SK-N-SH (cell line): ENCODE results near the gene ABLIM1. TPM values are rescaled to one million over a fixed set of nuclear protein-coding genes. Genes with fewer than 3 reads are reported as not detected.

Experiments
- CTCF ChIA-PET: fragments of 300-600, 350-600 bp; formaldehyde crosslinking; extraction: SDS; loops from one replicate; lab custom pipeline; 2021; lab: Yijun Ruan, JAX
- POLR2A ChIA-PET: fragments of 350-600 bp; sonication (Branson Sonifier 250); formaldehyde crosslinking; extraction: SDS; loops from one replicate; lab custom pipeline; 2020; ENCODE audit warnings: antibody characterized with exemption, inconsistent platforms; lab: Yijun Ruan, JAX
- DNase-seq: peaks from one replicate; pipeline ENCODE4 v3.0.0; 2012
- H2AFZ ChIP-seq: fragments of 200-600 bp; sonication (generic); 2 replicates; pipeline ENCODE4 v1.8.1; 2016; ENCODE audit warnings: antibody characterized with exemption, mild to moderate bottlenecking, low read depth
- H3F3A ChIP-seq: fragments of 200-600 bp; sonication (generic); replicated peaks from 2 replicates; pipeline ENCODE3; 2016; ENCODE audit warnings: antibody characterized with exemption, mild to moderate bottlenecking; ENCODE audit not compliant: insufficient read depth
- H3K27ac ChIP-seq, 2 experiments: fragments of 200-500 bp in 1 of 2; fragments of 200-600 bp in 1 of 2; sonication (Bioruptor generic) in 1 of 2; sonication (generic), shearing (Covaris generic) in 1 of 2; 2 replicates each; pipeline versions ENCODE4 v1.5.1 to v1.6.1; 2014 to 2016; ENCODE audit warnings: low read depth in 2 of 2, inconsistent platforms in 1 of 2, low read length in 1 of 2, mild to moderate bottlenecking in 1 of 2, mixed read lengths in 1 of 2
- H3K27me3 ChIP-seq: fragments of 200-600 bp; sonication (generic), shearing (Covaris generic); 2 replicates; pipeline ENCODE4 v1.6.1; 2016; ENCODE audit warnings: mixed run types; ENCODE audit not compliant: insufficient read depth
- H3K36me3 ChIP-seq, 2 experiments: fragments of 200-500 bp in 1 of 2; fragments of 200-600 bp in 1 of 2; sonication (Bioruptor generic) in 1 of 2; sonication (generic) in 1 of 2; replicated peaks in 1 of 2; 2 replicates each; pipeline versions ENCODE3 to v1.5.1; 2014 to 2016; ENCODE audit warnings: low read length in 1 of 2, mild to moderate bottlenecking in 1 of 2; ENCODE audit not compliant: insufficient read depth in 2 of 2, control insufficient read depth in 1 of 2
- H3K4me1 ChIP-seq, 2 experiments: fragments of 200-500 bp in 1 of 2; fragments of 200-600 bp in 1 of 2; sonication (Bioruptor generic) in 1 of 2; sonication (generic), shearing (Covaris generic) in 1 of 2; 2 replicates each; pipeline versions ENCODE4 v1.5.1 to v1.6.1; 2014 to 2016; ENCODE audit warnings: low read depth in 1 of 2, low read length in 1 of 2, mixed run types in 1 of 2; ENCODE audit not compliant: insufficient read depth in 2 of 2, control insufficient read depth in 1 of 2
- H3K4me2 ChIP-seq: fragments of 200-600 bp; sonication (generic), shearing (Covaris generic); 2 replicates; pipeline ENCODE4 v1.6.1; 2017; ENCODE audit warnings: mixed run types
- H3K4me3 ChIP-seq, 2 experiments: fragments of 200-500 bp in 1 of 2; fragments of 200-600 bp in 1 of 2; sonication (Bioruptor generic) in 1 of 2; sonication (generic), shearing (Covaris generic) in 1 of 2; 2 replicates each; pipeline versions ENCODE4 v1.5.1 to v1.8.1; 2014 to 2016; ENCODE audit warnings: low read depth in 2 of 2, inconsistent platforms in 1 of 2, low read length in 1 of 2, mild to moderate bottlenecking in 1 of 2, mixed read lengths in 1 of 2, moderate library complexity in 1 of 2
- H3K79me2 ChIP-seq: fragments of 200-600 bp; sonication (generic); 2 replicates; pipeline ENCODE4 v1.8.1; 2017; ENCODE audit warnings: mild to moderate bottlenecking; ENCODE audit not compliant: insufficient read depth
- H3K9ac ChIP-seq: fragments of 200-600 bp; sonication (generic); 2 replicates; pipeline ENCODE4 v1.6.1; 2017; ENCODE audit warnings: mixed run types
- H3K9me2 ChIP-seq: fragments of 200-600 bp; sonication (generic); 2 replicates; pipeline ENCODE4 v1.6.1; 2017; ENCODE audit warnings: mixed run types
- H3K9me3 ChIP-seq: fragments of 200-600 bp; sonication (generic); 2 replicates; pipeline ENCODE4 v1.6.1; 2017; ENCODE audit warnings: mixed run types, mild to moderate bottlenecking, moderate library complexity
- H4K20me1 ChIP-seq: fragments of 200-600 bp; sonication (generic); 2 replicates; pipeline ENCODE4 v1.6.1; 2017; ENCODE audit warnings: mild to moderate bottlenecking, mixed run types; ENCODE audit not compliant: insufficient read depth
- ELF1 ChIP-seq: IDR thresholded peaks from 2 replicates; pipeline ENCODE4 v1.4.0; 2012
- EP300 ChIP-seq, 2 experiments: IDR thresholded peaks; 2 replicates each; pipeline versions ENCODE4 v1.4.0 to v1.6.1; 2012; ENCODE audit warnings: borderline replicate concordance in 1 of 2, low read depth in 1 of 2, low read length in 1 of 2
- FOSL2 ChIP-seq: IDR thresholded peaks from 2 replicates; pipeline ENCODE4 v1.4.0; 2012; ENCODE audit warnings: low read depth, mild to moderate bottlenecking, moderate library complexity, borderline replicate concordance
- FOXM1 ChIP-seq: IDR thresholded peaks from 2 replicates; pipeline ENCODE4 v1.4.0; 2012; ENCODE audit warnings: low read depth, mild to moderate bottlenecking
- GATA2 ChIP-seq: sonication (generic); formaldehyde crosslinking; IDR thresholded peaks from 2 replicates; pipeline ENCODE4 v1.5.0; 2020; ENCODE audit warnings: mild to moderate bottlenecking, missing genetic modification reagents
- POLR2AphosphoS5 ChIP-seq: IDR thresholded peaks from 2 replicates; pipeline ENCODE4 v1.6.1; 2012; ENCODE audit warnings: low read depth, low read length
- RCOR1 ChIP-seq: fragments of 150-350 bp; IDR thresholded peaks from 2 replicates; pipeline ENCODE4 v1.6.1; 2017; ENCODE audit warnings: antibody characterized with exemption, low read length
- RFX5 ChIP-seq: IDR thresholded peaks from 2 replicates; pipeline ENCODE4 v1.6.1; 2012; ENCODE audit warnings: mild to moderate bottlenecking, improper control_type of control experiment, low read length
- SMC3 ChIP-seq: IDR thresholded peaks from 2 replicates; pipeline ENCODE4 v1.6.1; 2012; ENCODE audit warnings: low read depth, low read length, improper control_type of control experiment
- TAF1 ChIP-seq: IDR thresholded peaks from 2 replicates; pipeline ENCODE4 v1.6.1; 2012; ENCODE audit warnings: low read depth, mild to moderate bottlenecking, low read length, moderate library complexity, borderline replicate concordance
- TCF12 ChIP-seq: IDR thresholded peaks from 2 replicates; pipeline ENCODE4 v1.4.0; 2012
- WGBS: methylation state at CpG from one replicate; pipeline ENCODE4 v1.1.6; 2017; ENCODE audit warnings: low lambda C conversion rate; 5-methylcytosine and 5-hydroxymethylcytosine counted together
- polyA plus RNA-seq, 3 experiments: library from polyadenylated mRNA; depleted of rRNA; stranded (reverse); fragments of >200 nt; gene quantifications; 2 replicates each; pipeline ENCODE4 v1.2.3, GENCODE V29; 2012
- TF ChIP-seq, protein P1 (sequence below): fragments of 150-350 bp; IDR thresholded peaks from 2 replicates; pipeline ENCODE4 v1.6.1; 2016; ENCODE audit warnings: mild to moderate bottlenecking, low read depth, low read length
- TF ChIP-seq, protein P2 (sequence below): IDR thresholded peaks from 2 replicates; pipeline ENCODE4; 2012
- TF ChIP-seq, protein P3 (sequence below): IDR thresholded peaks from 2 replicates; pipeline ENCODE4 v1.4.0; 2012; ENCODE audit warnings: low read depth
- TF ChIP-seq, protein P4 (sequence below): fragments of 200-600 bp; sonication (generic); IDR thresholded peaks from 2 replicates; pipeline ENCODE4 v1.6.1; 2017; ENCODE audit warnings: antibody characterized with exemption, mild to moderate bottlenecking, moderate library complexity

Gene ABLIM1
- polyA plus RNA-seq, 1 of the 3 experiments (the other 2 are of a cell fraction) = 16.1 TPM

DNA sequence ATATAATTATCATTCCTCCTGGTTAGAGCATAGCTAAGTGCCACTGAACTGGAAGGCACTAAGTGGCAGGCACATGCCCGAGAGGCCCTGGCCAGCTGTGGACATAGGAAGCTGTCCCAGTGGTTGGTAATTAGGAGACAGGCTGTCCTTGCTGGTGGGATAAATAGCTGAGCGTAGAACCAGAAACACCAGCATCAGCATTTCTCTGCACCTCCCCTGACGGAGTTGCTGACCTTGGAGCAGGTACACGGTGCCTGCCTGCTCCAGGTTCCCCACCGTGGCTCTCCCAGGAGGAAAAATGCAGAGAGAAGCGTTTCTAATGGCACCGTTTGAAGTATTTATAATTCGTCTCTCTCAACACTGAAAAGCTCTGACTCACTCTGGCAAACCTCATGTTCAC is 5.6 kb upstream of the ABLIM1 start:
- Histone ChIP-seq H3K4me1 (peaks cover 7 to 12% of the 10 kb centered on the region in 2 experiments; a peak in 3 of 4 replicates), H2AFZ (no peak overlapping the region), H3K27me3 (no peaks in the 10 kb centered on the region), H3K9me3 (no peaks in the 10 kb centered on the region), H3K9me2 (no peaks in the 10 kb centered on the region), H3K4me2 (no peak overlapping the region), H3K4me3 (no peak overlapping the region), H3K79me2 (no peaks in the 10 kb centered on the region), H4K20me1 (no peaks in the 10 kb centered on the region), H3K36me3 (no peaks in the 10 kb centered on the region), H3F3A (no peaks in the 10 kb centered on the region), H3K27ac (no peak overlapping the region), H3K9ac (no peak overlapping the region)
- DNase-seq = no peak
- ChIA-PET POLR2A (no interaction called here), CTCF (interaction anchor here (1.3 kb wide), 2 partner anchors 30 to 112 kb away, joined by 3 to 4 read pairs; no protein-coding TSS in a partner anchor)
- 67% methylated on average over 6 of the region's 8 CpGs for WGBS
- TF ChIP-seq EP300 (IDR thresholded peaks at IDR 0.05; ENCODE audit: borderline replicate concordance in 1 of 2, low read depth in 1 of 2, low read length in 1 of 2) (no peak), FOSL2 (no peak), TCF12 (no peak), RCOR1 (no peak), POLR2AphosphoS5 (no peak), RFX5 (no peak)
- TF ChIP-seq, protein P1, sequence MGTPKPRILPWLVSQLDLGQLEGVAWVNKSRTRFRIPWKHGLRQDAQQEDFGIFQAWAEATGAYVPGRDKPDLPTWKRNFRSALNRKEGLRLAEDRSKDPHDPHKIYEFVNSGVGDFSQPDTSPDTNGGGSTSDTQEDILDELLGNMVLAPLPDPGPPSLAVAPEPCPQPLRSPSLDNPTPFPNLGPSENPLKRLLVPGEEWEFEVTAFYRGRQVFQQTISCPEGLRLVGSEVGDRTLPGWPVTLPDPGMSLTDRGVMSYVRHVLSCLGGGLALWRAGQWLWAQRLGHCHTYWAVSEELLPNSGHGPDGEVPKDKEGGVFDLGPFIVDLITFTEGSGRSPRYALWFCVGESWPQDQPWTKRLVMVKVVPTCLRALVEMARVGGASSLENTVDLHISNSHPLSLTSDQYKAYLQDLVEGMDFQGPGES = no peak
- TF ChIP-seq, protein P2, sequence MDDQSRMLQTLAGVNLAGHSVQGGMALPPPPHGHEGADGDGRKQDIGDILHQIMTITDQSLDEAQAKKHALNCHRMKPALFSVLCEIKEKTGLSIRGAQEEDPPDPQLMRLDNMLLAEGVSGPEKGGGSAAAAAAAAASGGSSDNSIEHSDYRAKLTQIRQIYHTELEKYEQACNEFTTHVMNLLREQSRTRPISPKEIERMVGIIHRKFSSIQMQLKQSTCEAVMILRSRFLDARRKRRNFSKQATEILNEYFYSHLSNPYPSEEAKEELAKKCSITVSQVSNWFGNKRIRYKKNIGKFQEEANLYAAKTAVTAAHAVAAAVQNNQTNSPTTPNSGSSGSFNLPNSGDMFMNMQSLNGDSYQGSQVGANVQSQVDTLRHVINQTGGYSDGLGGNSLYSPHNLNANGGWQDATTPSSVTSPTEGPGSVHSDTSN = 0 out of 2 replicates have a peak, but pooled peaks have one; percentile 11

DNA sequence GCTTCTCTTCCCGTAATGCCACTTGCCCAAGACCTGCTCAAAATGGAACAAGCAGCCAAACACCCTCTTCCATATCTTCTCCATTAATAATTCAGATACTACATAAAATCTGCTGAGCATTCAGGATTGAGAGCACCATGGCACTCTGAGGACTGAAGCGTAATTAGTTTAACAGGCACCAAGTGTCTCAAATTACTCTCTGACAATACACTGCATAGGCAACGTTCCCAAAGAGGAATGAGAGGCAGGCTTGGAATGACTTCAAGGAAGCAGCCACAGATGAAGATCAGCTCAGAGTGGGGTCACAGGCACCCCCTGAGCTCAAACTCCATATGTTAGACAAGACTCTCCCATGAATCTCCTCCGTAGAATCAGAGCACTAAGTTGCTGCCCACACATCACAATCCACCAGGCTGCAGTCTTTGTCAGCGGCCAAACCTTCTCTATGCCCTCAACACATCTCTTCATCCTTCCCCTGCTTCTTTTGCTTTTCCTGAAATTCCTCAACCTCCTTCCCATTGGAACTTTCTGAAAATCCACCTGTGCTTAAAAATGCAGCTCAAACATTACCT is 4.7 kb upstream of the ABLIM1 start:
- Histone ChIP-seq H4K20me1 (no peaks in the 10 kb centered on the region), H3F3A (no peaks in the 10 kb centered on the region), H3K9me2 (no peaks in the 10 kb centered on the region), H3K9ac (no peak overlapping the region), H3K9me3 (no peaks in the 10 kb centered on the region), H3K79me2 (no peaks in the 10 kb centered on the region), H2AFZ (no peak overlapping the region), H3K27ac (no peak overlapping the region), H3K4me3 (no peak overlapping the region), H3K4me1 (peaks cover 7 to 15% of the 10 kb centered on the region in 2 experiments; a peak in 3 of 4 replicates), H3K27me3 (no peaks in the 10 kb centered on the region), H3K36me3 (no peaks in the 10 kb centered on the region), H3K4me2 (no peak overlapping the region; the same call in 1 of the 2 replicates)
- WGBS = 65% methylated on average over 5 of the region's 5 CpGs
- DNase-seq = no peak
- CTCF ChIA-PET = interaction anchor here (1.3 kb wide), 2 partner anchors 31 to 112 kb away, joined by 3 to 4 read pairs; no protein-coding TSS in a partner anchor
- no peak for TF ChIP-seq GATA2 (CRISPR knock-in tag)
- no peak for TF ChIP-seq SMC3
- TF ChIP-seq ELF1 = no peak
- TF ChIP-seq, protein P3, sequence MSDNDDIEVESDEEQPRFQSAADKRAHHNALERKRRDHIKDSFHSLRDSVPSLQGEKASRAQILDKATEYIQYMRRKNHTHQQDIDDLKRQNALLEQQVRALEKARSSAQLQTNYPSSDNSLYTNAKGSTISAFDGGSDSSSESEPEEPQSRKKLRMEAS = no peak
- TF ChIP-seq FOXM1 = no peak
- no peak for TF ChIP-seq TAF1
- no peak for TF ChIP-seq EP300 (IDR thresholded peaks at IDR 0.05; ENCODE audit: borderline replicate concordance in 1 of 2, low read depth in 1 of 2, low read length in 1 of 2)
- TF ChIP-seq, protein P4, sequence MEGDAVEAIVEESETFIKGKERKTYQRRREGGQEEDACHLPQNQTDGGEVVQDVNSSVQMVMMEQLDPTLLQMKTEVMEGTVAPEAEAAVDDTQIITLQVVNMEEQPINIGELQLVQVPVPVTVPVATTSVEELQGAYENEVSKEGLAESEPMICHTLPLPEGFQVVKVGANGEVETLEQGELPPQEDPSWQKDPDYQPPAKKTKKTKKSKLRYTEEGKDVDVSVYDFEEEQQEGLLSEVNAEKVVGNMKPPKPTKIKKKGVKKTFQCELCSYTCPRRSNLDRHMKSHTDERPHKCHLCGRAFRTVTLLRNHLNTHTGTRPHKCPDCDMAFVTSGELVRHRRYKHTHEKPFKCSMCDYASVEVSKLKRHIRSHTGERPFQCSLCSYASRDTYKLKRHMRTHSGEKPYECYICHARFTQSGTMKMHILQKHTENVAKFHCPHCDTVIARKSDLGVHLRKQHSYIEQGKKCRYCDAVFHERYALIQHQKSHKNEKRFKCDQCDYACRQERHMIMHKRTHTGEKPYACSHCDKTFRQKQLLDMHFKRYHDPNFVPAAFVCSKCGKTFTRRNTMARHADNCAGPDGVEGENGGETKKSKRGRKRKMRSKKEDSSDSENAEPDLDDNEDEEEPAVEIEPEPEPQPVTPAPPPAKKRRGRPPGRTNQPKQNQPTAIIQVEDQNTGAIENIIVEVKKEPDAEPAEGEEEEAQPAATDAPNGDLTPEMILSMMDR = no peak
- POLR2A ChIA-PET = no interaction called here
